DND-41 (cell line): ENCODE data around the gene FHAD1.

Experiments
- CTCF ChIP-seq: IDR thresholded peaks from 2 replicates; pipeline ENCODE4 v1.5.1; 2012; ENCODE audit warnings: borderline replicate concordance, low read length, moderate library complexity, mild to moderate bottlenecking; ENCODE audit not compliant: poor library complexity, severe bottlenecking; ENCODE audit errors: extremely low read depth
- EZH2 ChIP-seq: IDR thresholded peaks from 3 replicates; pipeline ENCODE4 v1.6.1; 2012; ENCODE audit warnings: borderline replicate concordance, low read depth, mild to moderate bottlenecking, moderate library complexity, low read length, inconsistent platforms; ENCODE audit not compliant: severe bottlenecking

- no peak for TF ChIP-seq CTCF
- no peak for TF ChIP-seq EZH2
These were observed 34.6 kb upstream of the FHAD1 start for GRCh38 chr1:15212216-15212953.
